ENCODE data around the gene PCGF5.
"Not testable (repeated sequence)": the region's sequence is repeated elsewhere in the genome, so short reads cannot be mapped to it uniquely, and the experiment has no call there.

The PCGF5 gene

GRCh38 chr10:91299999-91300575, 79.6 kb downstream of the PCGF5 start:
- no peaks in the 10 kb centered on the region for H3K9me3 ChIP-seq (ENCODE audit: control insufficient read depth, insufficient read depth, low read depth, low read length)
- TF ChIP-seq RBAK (tag by site-specific recombination; IDR thresholded peaks at IDR 0.05) = no peak
- TF ChIP-seq, protein P1, sequence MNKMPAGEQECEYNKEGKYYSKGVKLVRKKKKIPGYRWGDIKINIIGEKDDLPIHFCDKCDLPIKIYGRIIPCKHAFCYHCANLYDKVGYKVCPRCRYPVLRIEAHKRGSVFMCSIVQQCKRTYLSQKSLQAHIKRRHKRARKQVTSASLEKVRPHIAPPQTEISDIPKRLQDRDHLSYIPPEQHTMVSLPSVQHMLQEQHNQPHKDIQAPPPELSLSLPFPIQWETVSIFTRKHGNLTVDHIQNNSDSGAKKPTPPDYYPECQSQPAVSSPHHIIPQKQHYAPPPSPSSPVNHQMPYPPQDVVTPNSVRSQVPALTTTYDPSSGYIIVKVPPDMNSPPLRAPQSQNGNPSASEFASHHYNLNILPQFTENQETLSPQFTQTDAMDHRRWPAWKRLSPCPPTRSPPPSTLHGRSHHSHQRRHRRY (tag by site-specific recombination; IDR thresholded peaks at IDR 0.05) = no peak
- TF ChIP-seq, protein P2, sequence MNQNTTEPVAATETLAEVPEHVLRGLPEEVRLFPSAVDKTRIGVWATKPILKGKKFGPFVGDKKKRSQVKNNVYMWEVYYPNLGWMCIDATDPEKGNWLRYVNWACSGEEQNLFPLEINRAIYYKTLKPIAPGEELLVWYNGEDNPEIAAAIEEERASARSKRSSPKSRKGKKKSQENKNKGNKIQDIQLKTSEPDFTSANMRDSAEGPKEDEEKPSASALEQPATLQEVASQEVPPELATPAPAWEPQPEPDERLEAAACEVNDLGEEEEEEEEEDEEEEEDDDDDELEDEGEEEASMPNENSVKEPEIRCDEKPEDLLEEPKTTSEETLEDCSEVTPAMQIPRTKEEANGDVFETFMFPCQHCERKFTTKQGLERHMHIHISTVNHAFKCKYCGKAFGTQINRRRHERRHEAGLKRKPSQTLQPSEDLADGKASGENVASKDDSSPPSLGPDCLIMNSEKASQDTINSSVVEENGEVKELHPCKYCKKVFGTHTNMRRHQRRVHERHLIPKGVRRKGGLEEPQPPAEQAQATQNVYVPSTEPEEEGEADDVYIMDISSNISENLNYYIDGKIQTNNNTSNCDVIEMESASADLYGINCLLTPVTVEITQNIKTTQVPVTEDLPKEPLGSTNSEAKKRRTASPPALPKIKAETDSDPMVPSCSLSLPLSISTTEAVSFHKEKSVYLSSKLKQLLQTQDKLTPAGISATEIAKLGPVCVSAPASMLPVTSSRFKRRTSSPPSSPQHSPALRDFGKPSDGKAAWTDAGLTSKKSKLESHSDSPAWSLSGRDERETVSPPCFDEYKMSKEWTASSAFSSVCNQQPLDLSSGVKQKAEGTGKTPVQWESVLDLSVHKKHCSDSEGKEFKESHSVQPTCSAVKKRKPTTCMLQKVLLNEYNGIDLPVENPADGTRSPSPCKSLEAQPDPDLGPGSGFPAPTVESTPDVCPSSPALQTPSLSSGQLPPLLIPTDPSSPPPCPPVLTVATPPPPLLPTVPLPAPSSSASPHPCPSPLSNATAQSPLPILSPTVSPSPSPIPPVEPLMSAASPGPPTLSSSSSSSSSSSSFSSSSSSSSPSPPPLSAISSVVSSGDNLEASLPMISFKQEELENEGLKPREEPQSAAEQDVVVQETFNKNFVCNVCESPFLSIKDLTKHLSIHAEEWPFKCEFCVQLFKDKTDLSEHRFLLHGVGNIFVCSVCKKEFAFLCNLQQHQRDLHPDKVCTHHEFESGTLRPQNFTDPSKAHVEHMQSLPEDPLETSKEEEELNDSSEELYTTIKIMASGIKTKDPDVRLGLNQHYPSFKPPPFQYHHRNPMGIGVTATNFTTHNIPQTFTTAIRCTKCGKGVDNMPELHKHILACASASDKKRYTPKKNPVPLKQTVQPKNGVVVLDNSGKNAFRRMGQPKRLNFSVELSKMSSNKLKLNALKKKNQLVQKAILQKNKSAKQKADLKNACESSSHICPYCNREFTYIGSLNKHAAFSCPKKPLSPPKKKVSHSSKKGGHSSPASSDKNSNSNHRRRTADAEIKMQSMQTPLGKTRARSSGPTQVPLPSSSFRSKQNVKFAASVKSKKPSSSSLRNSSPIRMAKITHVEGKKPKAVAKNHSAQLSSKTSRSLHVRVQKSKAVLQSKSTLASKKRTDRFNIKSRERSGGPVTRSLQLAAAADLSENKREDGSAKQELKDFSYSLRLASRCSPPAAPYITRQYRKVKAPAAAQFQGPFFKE (tag by site-specific recombination; IDR thresholded peaks at IDR 0.05; ENCODE audit: borderline replicate concordance) = no peak
- no peak for TF ChIP-seq ZNF76 (tag by site-specific recombination; IDR thresholded peaks at IDR 0.05; ENCODE audit: borderline replicate concordance, low read depth)
- TF ChIP-seq FEZF1 (tag by site-specific recombination; IDR thresholded peaks at IDR 0.05) = no peak
- no peak for TF ChIP-seq ZNF660 (tag by site-specific recombination; IDR thresholded peaks at IDR 0.05)
- no peak for TF ChIP-seq YY2 (tag by site-specific recombination; IDR thresholded peaks at IDR 0.05)
- no peak for TF ChIP-seq ZNF830 (tag by site-specific recombination; IDR thresholded peaks at IDR 0.05; ENCODE audit: low read depth)
- no peak for TF ChIP-seq ZNF596 (tag by site-specific recombination; IDR thresholded peaks at IDR 0.05)
- TF ChIP-seq ZSCAN23 (tag by site-specific recombination; IDR thresholded peaks at IDR 0.05) = no peak
- no peak for TF ChIP-seq GLI4 (tag by site-specific recombination; IDR thresholded peaks at IDR 0.05)
- TF ChIP-seq, protein P3, sequence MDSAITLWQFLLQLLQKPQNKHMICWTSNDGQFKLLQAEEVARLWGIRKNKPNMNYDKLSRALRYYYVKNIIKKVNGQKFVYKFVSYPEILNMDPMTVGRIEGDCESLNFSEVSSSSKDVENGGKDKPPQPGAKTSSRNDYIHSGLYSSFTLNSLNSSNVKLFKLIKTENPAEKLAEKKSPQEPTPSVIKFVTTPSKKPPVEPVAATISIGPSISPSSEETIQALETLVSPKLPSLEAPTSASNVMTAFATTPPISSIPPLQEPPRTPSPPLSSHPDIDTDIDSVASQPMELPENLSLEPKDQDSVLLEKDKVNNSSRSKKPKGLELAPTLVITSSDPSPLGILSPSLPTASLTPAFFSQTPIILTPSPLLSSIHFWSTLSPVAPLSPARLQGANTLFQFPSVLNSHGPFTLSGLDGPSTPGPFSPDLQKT (IDR thresholded peaks at IDR 0.05; ENCODE audit: borderline replicate concordance, low read depth, low read length) = no peak
- no peak for TF ChIP-seq ZNF157 (tag by site-specific recombination; IDR thresholded peaks at IDR 0.05)
- TF ChIP-seq ZBTB11 (tag by site-specific recombination; conservative IDR thresholded peaks at IDR 0.05; ENCODE audit: low read depth) = no peak
- TF ChIP-seq ZBTB26 (tag by site-specific recombination; optimal IDR thresholded peaks at IDR 0.05) = no peak
- CTCF ChIA-PET = interaction anchor here (0.9 to 3.3 kb wide), 8 partner anchors 12 to 613 kb away, joined by 3 to 27 read pairs (median 9); no protein-coding TSS in a partner anchor
- H3K4me1 ChIP-seq (ENCODE audit: control insufficient read depth, insufficient read depth, low read length) = no peaks in the 10 kb centered on the region; the same call in 1 of the 2 replicates
- H3K36me3 ChIP-seq (ENCODE audit: control insufficient read depth in 2 of 2, insufficient read depth in 1 of 2, low read length in 2 of 2) = no peaks in the 10 kb centered on the region
- H3K27ac ChIP-seq (ENCODE audit: extremely low read depth, low read depth, low read length) = no peak overlapping the region
- POLR2A ChIA-PET = no interaction called here
- no peak overlapping the region for H3K4me3 ChIP-seq (ENCODE audit: low read depth, low read length)

- CTCF ChIA-PET; H3K27ac ChIP-seq (ENCODE audit: extremely low read depth, low read depth, low read length); H3K4me3 ChIP-seq (ENCODE audit: low read depth, low read length); POLR2A ChIA-PET; H3K36me3 ChIP-seq (ENCODE audit: control insufficient read depth in 2 of 2, insufficient read depth in 1 of 2, low read length in 2 of 2); H3K9me3 ChIP-seq (ENCODE audit: control insufficient read depth, insufficient read depth, low read depth, low read length); H3K4me1 ChIP-seq (ENCODE audit: control insufficient read depth, insufficient read depth, low read length): not testable (repeated sequence)
Measured at GRCh38 chr10:91302946-91303345, 82.5 kb downstream of the PCGF5 start.

- H3K36me3 ChIP-seq (ENCODE audit: control insufficient read depth in 2 of 2, insufficient read depth in 1 of 2, low read length in 2 of 2); H3K27ac ChIP-seq (ENCODE audit: extremely low read depth, low read depth, low read length); POLR2A ChIA-PET; H3K4me3 ChIP-seq (ENCODE audit: low read depth, low read length); H3K4me1 ChIP-seq (ENCODE audit: control insufficient read depth, insufficient read depth, low read length); H3K9me3 ChIP-seq (ENCODE audit: control insufficient read depth, insufficient read depth, low read depth, low read length); CTCF ChIA-PET: not testable (repeated sequence)
Measured at GRCh38 chr10:91305979-91306378, 85.5 kb downstream of the PCGF5 start.

Measured in HEK293 (cell line).